ENCODE results near the gene GRIN3A. TPM values are rescaled to one million over a fixed set of nuclear protein-coding genes. Genes with fewer than 3 reads are reported as not detected.

Gene GRIN3A
- polyA plus RNA-seq, 1 of the 3 experiments (the other 2 are of a cell fraction) = not detected

DNA sequence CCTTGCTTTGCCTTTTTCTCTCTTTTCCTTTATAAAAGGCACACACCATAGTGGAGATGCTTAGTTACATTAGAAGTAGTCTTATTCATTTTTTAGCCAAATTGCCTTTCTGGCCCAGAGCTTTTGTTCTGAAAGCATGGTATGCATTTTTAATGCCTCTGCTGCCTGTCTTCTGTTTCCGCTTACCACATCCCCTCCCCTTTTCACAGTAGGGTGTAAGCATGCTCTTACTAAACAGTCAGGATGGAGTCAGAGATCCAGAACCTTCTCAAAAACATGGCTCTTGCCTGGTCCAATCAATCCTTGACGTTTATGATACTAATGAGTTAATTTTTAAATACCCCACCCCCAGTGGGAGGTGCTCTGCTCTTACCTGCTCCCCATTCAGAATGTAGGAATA, 166.1 kb downstream of the GRIN3A start:
- no peaks in the 10 kb centered on the region for H4K20me1 ChIP-seq (ENCODE audit: insufficient read depth)
- ChIA-PET CTCF (interaction anchor here (1.3 to 2.3 kb wide), 4 partner anchors 42 to 156 kb away, joined by 3 to 9 read pairs (median 4); no protein-coding TSS in a partner anchor), POLR2A (no interaction called here)
- no peaks in the 10 kb centered on the region for H3K9me3 ChIP-seq
- H3K9ac ChIP-seq = no peak overlapping the region
- H3K9me2 ChIP-seq = no peaks in the 10 kb centered on the region
- no peak for DNase-seq
- no peak overlapping the region for H3K4me2 ChIP-seq
- no peaks in the 10 kb centered on the region for H3K27me3 ChIP-seq (ENCODE audit: insufficient read depth)
- TF ChIP-seq, protein P1, sequence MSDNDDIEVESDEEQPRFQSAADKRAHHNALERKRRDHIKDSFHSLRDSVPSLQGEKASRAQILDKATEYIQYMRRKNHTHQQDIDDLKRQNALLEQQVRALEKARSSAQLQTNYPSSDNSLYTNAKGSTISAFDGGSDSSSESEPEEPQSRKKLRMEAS (IDR thresholded peaks at IDR 0.05; ENCODE audit: low read depth) = no peak
- TF ChIP-seq RCOR1 (IDR thresholded peaks at IDR 0.05; ENCODE audit: low read length) (no peak), TEAD4 (IDR thresholded peaks at IDR 0.05; ENCODE audit: borderline replicate concordance, insufficient read depth) (no peak), GABPA (IDR thresholded peaks at IDR 0.05; ENCODE audit: low read depth) (no peak), YY1 (IDR thresholded peaks at IDR 0.05; ENCODE audit: low read depth) (no peak), RFX5 (IDR thresholded peaks at IDR 0.05; ENCODE audit: low read length) (no peak), SMC3 (IDR thresholded peaks at IDR 0.05; ENCODE audit: low read depth, low read length) (no peak), TAF1 (IDR thresholded peaks at IDR 0.05; ENCODE audit: borderline replicate concordance, low read depth, low read length) (no peak)
- TF ChIP-seq, protein P2, sequence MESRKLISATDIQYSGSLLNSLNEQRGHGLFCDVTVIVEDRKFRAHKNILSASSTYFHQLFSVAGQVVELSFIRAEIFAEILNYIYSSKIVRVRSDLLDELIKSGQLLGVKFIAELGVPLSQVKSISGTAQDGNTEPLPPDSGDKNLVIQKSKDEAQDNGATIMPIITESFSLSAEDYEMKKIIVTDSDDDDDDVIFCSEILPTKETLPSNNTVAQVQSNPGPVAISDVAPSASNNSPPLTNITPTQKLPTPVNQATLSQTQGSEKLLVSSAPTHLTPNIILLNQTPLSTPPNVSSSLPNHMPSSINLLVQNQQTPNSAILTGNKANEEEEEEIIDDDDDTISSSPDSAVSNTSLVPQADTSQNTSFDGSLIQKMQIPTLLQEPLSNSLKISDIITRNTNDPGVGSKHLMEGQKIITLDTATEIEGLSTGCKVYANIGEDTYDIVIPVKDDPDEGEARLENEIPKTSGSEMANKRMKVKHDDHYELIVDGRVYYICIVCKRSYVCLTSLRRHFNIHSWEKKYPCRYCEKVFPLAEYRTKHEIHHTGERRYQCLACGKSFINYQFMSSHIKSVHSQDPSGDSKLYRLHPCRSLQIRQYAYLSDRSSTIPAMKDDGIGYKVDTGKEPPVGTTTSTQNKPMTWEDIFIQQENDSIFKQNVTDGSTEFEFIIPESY (IDR thresholded peaks at IDR 0.05; ENCODE audit: borderline replicate concordance, low read depth) = no peak
- TF ChIP-seq, protein P3, sequence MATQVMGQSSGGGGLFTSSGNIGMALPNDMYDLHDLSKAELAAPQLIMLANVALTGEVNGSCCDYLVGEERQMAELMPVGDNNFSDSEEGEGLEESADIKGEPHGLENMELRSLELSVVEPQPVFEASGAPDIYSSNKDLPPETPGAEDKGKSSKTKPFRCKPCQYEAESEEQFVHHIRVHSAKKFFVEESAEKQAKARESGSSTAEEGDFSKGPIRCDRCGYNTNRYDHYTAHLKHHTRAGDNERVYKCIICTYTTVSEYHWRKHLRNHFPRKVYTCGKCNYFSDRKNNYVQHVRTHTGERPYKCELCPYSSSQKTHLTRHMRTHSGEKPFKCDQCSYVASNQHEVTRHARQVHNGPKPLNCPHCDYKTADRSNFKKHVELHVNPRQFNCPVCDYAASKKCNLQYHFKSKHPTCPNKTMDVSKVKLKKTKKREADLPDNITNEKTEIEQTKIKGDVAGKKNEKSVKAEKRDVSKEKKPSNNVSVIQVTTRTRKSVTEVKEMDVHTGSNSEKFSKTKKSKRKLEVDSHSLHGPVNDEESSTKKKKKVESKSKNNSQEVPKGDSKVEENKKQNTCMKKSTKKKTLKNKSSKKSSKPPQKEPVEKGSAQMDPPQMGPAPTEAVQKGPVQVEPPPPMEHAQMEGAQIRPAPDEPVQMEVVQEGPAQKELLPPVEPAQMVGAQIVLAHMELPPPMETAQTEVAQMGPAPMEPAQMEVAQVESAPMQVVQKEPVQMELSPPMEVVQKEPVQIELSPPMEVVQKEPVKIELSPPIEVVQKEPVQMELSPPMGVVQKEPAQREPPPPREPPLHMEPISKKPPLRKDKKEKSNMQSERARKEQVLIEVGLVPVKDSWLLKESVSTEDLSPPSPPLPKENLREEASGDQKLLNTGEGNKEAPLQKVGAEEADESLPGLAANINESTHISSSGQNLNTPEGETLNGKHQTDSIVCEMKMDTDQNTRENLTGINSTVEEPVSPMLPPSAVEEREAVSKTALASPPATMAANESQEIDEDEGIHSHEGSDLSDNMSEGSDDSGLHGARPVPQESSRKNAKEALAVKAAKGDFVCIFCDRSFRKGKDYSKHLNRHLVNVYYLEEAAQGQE (IDR thresholded peaks at IDR 0.05; ENCODE audit: low read depth, low read length) = no peak
- TF ChIP-seq, protein P4, sequence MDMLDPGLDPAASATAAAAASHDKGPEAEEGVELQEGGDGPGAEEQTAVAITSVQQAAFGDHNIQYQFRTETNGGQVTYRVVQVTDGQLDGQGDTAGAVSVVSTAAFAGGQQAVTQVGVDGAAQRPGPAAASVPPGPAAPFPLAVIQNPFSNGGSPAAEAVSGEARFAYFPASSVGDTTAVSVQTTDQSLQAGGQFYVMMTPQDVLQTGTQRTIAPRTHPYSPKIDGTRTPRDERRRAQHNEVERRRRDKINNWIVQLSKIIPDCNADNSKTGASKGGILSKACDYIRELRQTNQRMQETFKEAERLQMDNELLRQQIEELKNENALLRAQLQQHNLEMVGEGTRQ (IDR thresholded peaks at IDR 0.05; ENCODE audit: borderline replicate concordance, low read depth, low read length) = no peak
- 66% methylated on average over 2 of the region's 2 CpGs for WGBS (ENCODE audit: low lambda C conversion rate)
- peaks cover 19 to 24% of the 10 kb centered on the region in 2 experiments for H3K36me3 ChIP-seq (replicated peaks in 1 of 2; ENCODE audit: control insufficient read depth in 1 of 2, insufficient read depth in 2 of 2, low read length in 1 of 2)
- no peaks in the 10 kb centered on the region for H3F3A ChIP-seq (replicated peaks; ENCODE audit: insufficient read depth)
- H3K4me3 ChIP-seq (ENCODE audit: low read depth in 2 of 2, low read length in 1 of 2) = no peak overlapping the region
- no peak overlapping the region for H3K27ac ChIP-seq (ENCODE audit: low read depth in 2 of 2, low read length in 1 of 2)
- peaks cover 0 to 5% of the 10 kb centered on the region in 2 experiments; a peak in 1 of 4 replicates for H3K4me1 ChIP-seq (ENCODE audit: control insufficient read depth in 1 of 2, insufficient read depth in 2 of 2, low read depth in 1 of 2, low read length in 1 of 2)
- H2AFZ ChIP-seq (ENCODE audit: low read depth) = no peak overlapping the region
- no peaks in the 10 kb centered on the region for H3K79me2 ChIP-seq (ENCODE audit: insufficient read depth)
